Stimulated activated CD8-positive, alpha-beta memory T cell treated with anti-CD3 and anti-CD28 coated beads, Interleukin-15, amount 100 ng/mL, for 24 hours (primary cell): ENCODE data around the gene OTOP1.
"Not testable (repeated sequence)": the region's sequence is repeated elsewhere in the genome, so short reads cannot be mapped to it uniquely, and the experiment has no call there.

Source experiments
- DNase-seq: peaks from one replicate; pipeline ENCODE4 v3.0.0-alpha.2; 2020; ENCODE audit warnings: low read depth

OTOP1 gene

DNA sequence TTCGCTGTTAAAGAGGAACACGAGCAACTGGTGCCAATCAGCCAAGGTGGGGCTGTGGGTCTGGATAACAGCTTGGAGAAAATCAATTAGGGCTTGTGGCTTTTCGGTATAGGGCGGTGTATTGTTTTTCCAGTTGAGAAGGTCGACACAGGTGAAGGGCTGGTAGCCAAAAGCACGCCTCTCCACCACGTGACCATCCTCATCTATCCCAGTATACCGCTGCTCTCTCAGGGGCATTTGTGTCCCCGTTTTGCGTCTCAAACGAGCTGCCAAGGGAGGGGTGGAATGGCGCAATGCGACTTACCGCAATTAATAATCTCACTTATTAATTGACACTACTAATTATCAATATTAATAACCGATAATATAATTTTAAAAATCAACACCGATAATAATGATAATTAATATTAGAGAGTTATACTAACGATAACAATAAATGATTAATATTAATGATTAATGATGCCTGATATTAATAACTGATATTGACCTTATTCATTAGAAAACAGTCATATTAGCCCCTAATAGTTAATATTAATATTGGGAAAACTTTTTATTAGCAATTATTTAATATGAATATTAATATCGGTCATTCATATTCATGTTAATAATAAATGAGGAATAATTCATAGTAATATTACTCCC is 62.1 kb downstream of the OTOP1 start:
- DNase-seq, result not testable (repeated sequence)

- DNase-seq, result not testable (repeated sequence)
Measured at GRCh38 chr4:4162186-4162585, 64.5 kb downstream of the OTOP1 start.

- not testable (repeated sequence) for DNase-seq
Measured at GRCh38 chr4:4160956-4161665, 65.6 kb downstream of the OTOP1 start.

DNA sequence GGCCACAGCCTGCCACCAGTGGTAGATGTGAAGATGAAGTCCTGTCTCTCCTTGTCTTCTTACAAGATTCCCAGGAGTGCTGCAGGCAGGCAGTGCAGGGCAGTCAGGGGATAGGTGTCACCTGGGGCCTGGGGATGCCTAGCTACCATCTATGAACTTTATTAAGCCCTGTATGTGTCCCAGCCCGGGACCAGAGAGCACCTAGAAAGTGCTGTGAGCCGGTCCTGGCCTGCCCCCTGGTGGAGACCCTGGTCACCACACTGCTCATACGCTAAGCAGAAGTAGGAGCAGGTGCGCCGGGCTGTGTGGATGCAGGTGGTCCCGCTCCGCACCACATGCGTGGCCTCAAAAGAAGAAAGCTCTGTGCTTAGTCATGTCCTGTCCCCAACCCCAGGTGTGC is 81.1 kb downstream of the OTOP1 start:
- not testable (repeated sequence) for DNase-seq

- not testable (repeated sequence) for DNase-seq
Measured at GRCh38 chr4:4143376-4143775, 83.4 kb downstream of the OTOP1 start.

- DNase-seq, result not testable (repeated sequence)
Measured at GRCh38 chr4:4142679-4143078, 84.0 kb downstream of the OTOP1 start.

DNA sequence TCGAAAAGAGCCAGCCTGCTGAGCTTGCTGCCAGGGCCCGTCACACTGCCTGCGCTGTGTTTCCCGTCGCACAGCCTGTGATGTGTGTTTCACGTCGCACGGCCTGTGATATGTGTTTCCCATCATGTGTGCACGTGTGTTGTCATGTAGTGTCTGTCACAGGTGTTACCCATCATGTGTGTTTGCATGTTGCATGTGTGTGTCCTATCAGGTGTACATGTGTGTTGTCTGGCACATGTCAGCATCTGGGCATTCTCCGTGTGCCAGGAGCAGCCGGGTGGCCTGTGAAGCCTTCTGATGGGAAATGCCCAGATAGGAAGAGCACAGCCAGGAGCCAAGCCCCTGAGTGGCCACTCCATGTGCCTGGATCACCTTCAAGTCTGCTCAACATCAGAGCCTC is 85.5 kb downstream of the OTOP1 start:
- DNase-seq, result not testable (repeated sequence)
